NCI-H128 (cell line): Measurements from ENCODE around the gene SCAMP4.
"Not testable (repeated sequence)": the region's sequence is repeated elsewhere in the genome, so short reads cannot be mapped to it uniquely, and the experiment has no call there.

Experiments used
- DNase-seq: peaks from one replicate; lab custom pipeline; 2025; ENCODE audit not compliant: unreplicated experiment; lab: John Stamatoyannopoulos, UW

SCAMP4 gene

GRCh38 chr19:1866693-1867348 lies 38.4 kb upstream of the SCAMP4 start:
- no peak for DNase-seq

- DNase-seq = no peak
Measured at GRCh38 chr19:1867349-1867724, 37.9 kb upstream of the SCAMP4 start.

- DNase-seq = no peak
Measured at GRCh38 chr19:1868971-1869370, 36.2 kb upstream of the SCAMP4 start.

DNA sequence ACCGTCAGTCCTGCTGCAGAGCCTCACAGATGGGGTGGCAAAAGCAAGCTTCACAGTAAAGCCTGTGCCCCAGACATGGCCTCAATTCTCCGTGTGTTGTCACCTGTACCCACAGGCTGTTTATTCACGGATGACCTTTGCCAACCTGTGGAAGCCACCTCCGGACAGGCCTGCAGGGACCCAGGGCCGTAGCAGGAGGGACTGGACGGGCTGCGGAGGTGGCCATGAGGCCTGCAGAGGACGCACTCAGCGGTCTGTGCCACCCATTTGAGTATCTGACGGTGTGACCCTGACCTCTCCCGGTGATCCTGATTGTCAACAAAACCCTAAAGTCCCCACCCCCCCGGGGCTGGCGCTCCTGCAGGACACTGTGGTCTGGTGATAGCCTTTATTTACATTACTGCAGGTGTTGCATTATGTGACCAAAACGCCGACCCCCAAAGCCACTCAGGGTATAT lies 34.0 kb upstream of the SCAMP4 start:
- DNase-seq = no peak

DNA sequence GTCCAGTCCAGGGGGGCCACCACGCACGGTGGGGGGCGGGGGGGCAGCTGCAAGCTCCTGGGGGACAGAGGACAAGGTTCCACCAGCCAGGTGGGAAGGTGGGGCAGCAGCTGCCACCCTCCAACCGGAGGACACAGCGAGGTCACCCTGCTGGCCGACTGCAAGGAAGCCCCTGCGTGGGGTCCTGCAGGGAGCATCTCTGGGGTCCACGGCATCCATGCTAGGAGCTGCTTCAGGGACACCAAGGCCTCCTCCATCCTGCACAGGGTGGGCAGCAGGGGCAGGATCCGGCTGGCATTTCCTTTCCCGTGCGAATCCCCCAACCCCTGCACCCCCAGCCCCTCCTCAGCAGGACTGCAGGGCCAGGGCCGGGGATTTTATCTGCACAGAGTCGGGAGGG lies 33.6 kb upstream of the SCAMP4 start:
- DNase-seq = no peak

DNA sequence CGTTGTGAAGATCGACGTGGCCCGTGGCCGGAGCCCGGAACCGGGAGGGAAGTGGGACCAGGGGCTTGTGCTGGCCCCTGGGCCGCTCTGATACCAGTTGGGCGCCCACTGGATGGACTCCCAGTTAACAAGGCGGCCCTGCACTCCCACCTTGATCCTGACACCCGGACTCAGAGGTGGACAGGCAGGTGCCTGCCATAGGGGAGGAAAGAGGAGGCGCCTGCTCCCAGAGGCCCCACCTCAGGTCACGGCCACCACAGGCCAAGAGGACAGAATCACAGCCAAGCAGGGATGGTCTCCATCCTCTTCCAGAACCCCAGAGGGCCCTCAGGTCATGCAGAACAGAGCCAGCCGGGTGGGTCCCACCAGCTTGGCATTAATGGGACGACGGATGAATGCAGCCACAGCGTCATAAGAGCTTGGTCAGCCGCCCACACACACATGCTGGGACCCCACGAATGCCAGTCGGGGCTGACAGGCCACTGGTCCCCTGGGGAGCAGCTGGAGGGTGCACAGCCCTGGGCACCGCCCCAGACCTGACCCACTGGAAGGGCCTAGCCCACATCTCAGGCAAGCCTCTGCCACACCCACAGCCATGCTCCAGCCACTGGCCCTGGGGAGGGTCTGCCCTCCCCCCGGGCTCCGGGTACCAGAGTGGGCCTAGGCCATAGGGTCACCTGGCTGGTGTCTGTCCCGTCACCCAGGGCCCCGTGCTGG lies 32.2 kb upstream of the SCAMP4 start:
- DNase-seq = no peak

DNA sequence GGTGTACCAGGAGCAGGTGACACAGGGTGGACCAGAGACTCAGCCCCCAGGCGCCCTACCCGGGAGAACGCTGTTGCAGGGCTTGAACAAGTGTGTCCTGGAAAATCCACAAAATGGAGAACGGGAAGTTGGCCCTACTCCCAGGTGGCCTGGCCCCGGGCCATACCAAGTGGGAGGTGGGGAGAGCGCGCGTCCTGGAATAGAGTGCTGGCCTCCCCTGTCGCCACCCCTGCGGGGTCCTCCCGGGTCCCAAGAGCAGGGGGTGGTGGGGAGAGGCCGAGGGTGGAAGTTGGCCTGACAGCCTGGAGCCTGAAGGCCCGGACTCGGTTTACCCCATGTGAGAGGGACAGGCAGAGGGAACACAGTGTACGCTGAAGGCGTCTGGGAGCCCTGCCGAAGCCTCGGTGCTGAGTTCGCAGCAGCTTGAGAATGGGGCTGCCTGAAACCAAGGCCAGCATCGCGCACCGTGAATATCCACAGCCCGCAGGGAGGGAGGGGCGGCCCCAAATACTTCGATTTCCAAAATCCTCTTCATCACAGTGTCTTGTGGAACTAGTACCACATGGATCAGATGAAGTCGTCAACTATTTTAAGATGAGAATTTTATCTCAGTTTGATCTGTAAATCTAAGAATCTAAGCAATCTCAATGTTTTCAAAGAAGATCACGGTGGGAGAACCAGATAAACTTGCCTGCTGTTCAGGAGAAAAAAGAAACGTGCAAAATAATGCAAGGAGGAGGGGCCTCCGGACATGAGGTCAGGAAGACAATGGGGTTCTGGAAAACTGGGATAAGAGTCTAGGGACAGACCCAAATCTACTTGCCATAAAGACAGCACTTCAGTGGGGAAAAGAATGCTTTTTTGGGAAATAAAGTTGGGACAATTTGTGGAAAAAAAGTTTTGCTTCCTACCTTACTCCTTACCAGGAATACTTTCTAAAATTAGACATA lies 31.4 kb upstream of the SCAMP4 start:
- no peak for DNase-seq

DNA sequence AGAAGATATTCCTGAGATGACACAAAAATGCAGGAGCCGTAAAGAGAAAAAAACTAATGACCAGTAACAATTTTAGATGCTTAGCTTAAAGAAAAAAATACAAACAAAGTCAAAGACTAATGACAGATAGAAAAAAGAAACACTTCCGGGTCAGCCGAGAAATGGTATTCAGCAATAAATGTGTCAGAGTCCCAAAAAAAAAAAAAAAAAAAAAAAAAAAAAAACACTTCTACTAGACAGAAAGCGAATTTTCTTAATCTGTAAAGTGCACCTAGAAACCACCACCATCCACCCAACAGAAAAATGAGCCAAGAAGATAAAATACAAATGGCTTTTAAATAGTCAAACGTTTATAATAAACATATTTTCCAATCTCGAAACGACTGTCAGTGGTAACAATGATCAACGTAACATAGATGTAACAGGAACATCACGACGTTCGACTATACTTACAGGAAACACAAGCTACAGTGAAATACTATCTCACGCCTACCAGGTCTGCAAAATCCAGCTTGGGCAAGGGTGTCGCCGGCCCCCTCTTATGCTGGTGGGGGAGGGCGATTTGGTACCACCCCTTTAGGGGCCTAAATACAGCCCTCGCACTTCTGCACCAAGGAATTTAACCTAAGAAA lies 30.5 kb upstream of the SCAMP4 start:
- no peak for DNase-seq

DNA sequence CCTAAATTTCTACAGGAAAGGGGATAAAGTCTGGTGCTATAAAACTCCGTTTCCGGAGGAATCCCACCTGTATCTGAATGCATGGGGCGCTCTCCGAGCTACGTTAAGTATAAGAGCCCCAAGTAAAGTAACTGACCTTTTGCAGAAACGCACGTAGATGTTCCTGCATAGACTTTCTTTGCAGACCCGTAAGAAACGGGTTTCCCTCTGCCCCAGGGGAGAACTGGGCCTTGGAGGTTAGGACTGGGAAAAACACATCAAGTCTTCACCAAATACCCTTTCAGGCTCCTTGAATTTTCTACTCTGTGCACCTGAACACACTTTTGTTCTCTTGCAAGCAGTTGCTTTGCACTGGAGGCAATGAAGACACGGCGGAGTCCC lies 29.9 kb upstream of the SCAMP4 start:
- not testable (repeated sequence) for DNase-seq

DNA sequence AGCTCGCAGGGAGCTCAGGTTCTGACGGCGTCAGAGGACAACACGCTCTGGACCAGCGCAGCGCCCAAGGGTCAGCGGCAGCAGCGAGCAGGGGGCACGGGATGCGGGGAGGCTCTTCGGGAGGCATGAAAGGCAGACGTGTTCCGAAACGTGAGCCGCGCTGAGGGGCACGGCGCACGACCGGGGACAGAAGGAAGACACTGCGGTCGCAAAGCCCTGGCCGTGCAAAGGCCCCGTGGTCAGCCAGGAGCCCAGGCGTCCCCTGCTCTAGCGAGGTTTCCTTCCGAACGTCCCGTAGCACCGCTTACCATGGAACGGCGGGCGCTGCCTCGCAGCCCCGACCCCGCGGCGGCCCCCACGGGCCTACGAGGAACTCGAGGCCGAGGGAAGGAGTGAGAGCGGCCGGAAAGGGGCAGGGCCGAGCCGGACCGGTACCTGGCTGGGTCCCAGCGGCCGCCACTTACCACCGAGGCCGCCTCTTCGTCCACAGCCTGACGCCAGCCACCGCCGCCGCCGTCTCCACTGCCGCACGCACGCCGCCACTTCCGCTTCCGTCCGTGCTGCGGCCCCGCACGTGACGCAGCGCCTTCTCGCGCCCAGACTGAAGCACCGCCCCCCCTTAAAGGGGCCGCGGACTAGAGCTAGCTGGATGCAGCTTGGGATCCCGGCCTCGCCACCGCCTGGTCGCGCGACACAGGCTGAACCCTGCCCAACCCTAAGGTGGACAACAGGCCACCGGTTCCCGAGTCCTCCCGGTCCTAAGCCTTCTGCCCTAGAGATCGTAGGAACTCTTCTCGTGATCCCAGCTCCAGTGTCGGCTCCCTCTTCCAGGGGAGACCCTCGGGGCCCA lies 29.3 kb upstream of the SCAMP4 start:
- peak; percentile 85 for DNase-seq

- DNase-seq = not testable (repeated sequence)
Measured at GRCh38 chr19:1876496-1877279, 28.5 kb upstream of the SCAMP4 start.

DNA sequence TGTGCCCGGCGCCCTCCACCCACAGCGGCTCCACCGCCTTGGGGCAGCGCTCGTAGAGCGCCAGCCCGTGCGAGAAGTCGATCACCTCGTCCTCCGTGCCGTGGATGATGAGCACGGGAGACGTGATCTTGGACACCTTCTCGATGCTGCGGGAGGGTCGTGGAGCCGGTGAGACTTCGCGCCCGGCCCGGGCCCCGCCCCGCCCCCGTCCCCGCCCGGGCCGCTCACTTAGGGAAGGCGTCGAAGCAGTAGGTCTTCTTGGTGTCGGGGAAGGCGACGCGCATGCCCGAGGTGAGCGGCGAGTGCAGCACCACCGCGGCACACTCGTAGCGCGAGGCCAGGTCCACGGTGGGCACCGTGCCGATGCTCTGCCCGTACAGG lies 27.9 kb upstream of the SCAMP4 start:
- not testable (repeated sequence) for DNase-seq

GRCh38 chr19:1878583-1878982 lies 26.6 kb upstream of the SCAMP4 start:
- DNase-seq = not testable (repeated sequence)

- not testable (repeated sequence) for DNase-seq
Measured at GRCh38 chr19:1879982-1880381, 25.2 kb upstream of the SCAMP4 start.

GRCh38 chr19:1880611-1881392 lies 24.4 kb upstream of the SCAMP4 start:
- DNase-seq = no peak

GRCh38 chr19:1881393-1882088 lies 23.7 kb upstream of the SCAMP4 start:
- not testable (repeated sequence) for DNase-seq

DNA sequence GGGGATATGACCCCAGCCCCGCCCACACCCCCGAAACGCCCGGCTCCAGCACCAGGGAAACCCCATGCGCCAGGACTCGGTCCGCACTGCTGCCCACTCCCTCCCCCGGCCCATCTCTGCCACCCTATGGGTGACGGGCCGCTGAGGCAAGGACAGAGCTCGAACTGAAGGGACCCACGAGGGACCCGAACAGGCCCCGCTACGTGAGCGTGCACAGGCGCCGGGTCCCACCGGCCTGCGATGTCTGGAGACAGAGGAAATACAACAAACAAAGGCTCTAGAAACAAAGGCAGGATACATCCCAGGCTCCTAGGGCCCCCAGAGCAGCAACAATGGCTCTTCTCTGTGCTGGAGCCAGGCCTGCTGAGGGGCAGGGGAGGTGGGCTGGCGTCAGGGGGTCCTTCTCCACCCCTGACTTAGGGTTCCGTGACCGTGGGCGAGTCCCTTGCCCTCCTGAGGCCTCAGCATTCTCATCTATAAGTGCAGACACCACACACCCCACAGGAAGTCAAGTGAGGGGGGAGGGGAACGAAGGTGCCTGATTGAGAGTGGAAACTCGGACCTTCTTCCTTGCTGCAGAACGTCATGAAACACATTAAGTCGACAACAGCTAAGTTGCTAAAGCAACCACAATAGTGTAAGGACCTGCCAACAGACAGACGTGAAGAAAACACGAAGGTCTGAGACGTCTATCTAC lies 23.0 kb upstream of the SCAMP4 start:
- DNase-seq = no peak
